NCI-H524 (cell line): ENCODE measurements around the gene TBX18.
A peak's percentile ranks its signal among the peaks of the same experiment; 100 is the strongest.

Source experiments
- DNase-seq, 2 experiments: peaks; one replicate each; lab custom pipeline; 2025; lab: John Stamatoyannopoulos, UW

The TBX18 gene

DNA sequence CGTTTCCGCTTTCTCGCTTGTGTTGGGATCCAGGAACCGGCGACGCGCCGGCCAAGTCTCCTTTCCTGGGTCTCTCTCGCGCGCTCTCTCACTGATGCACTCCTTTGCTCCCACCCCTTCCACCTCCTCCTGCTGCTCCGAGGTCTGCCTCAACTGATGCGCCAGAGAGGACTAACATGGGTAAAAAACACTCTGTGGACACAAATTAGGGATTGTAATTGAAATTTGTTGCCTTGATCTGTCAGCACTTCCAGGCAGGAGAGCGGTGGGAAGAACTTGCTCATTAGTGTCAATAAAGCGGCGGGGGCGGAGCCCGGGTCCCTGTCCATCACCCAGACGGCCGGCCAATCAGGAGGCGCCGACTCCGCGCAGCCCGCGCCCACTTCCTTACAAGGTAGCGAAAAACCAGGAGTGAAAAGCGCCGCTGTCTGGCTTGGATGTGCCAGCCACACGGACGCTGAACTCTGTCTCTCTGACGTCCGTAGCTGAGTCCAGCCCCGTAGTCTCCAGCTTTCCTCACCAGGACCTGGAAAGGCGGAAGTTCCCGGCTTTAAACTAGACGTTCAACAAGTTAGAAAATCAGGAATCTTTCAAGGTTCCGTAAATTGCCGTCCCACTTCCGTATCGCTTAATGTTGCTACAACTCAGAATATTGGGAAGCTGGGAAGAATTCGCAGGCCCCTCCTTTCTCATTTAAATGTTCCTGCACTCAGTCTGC, at the start of gene TBX18:
Gene TBX18 (minus strand): TSS at position 267 of the 718 bp plus-strand sequence. CDS start 417 bp downstream, outside the sequence.
- peak in 1 of 2 experiments; percentile 76 for DNase-seq

DNA sequence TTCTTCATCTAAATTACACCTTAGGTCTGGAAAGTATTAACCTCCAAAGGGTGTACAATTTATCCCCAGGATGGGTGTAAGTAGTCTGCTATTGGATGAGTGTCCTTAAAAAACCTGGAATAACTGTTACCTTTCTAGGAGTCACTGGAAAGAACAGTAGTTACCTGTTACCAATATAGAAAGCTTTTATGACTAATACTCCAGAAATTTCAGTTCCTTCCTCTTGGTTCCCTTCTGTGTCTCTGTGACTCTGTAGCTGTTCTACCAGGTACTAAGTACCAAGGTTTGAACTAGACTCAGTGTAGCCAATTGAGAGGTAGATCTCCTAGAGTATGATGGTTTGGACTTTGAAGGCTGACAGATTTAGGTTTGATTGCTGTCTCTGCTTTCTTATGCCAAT, 47.0 kb upstream of the TBX18 start:
- DNase-seq, result no peak

DNA sequence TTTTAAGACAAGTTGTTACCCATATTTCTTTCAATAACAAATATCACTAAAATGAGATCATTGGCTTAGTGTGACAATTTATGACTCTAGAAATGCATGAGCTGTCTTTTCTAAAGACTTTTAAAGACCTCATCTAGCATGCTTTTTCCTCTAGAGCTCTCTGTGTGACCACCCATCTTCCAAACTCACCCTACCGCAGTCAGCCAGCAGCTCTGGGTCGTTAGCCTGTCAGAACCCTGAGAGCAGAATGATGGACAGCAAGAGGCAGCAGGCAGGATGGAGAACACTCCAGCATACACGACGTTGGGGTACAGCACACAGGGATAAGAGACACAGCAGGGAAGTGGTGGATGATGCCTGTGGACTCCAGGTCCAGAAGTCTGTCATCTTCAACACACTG, 45.1 kb upstream of the TBX18 start:
- no peak for DNase-seq

DNA sequence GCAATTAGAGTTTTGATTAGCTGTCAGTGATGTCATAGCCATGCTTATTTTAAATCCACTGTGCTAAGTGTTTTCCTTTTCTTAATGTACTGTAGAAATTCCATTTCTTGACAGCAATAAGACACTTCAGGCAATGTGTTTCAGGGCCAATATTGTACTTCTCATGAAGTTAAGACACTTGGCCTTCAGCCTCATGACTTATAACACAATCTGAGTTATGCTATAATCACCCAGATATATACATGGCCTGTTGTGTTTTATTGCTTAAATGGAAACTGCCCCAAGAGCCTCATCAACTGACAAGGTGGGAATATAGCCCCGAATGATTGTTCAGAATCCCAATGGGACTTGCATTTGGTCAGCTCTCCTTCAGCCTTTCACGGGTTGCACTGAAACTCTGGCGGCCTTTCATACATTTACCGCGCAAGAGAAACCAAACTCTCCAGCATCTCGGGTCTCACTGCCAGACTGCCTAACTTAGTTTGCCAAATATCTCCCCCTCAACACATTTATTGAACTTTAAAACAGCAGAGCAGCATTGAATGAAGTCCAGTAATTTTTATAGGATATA, 44.2 kb upstream of the TBX18 start:
- DNase-seq, result no peak

DNA sequence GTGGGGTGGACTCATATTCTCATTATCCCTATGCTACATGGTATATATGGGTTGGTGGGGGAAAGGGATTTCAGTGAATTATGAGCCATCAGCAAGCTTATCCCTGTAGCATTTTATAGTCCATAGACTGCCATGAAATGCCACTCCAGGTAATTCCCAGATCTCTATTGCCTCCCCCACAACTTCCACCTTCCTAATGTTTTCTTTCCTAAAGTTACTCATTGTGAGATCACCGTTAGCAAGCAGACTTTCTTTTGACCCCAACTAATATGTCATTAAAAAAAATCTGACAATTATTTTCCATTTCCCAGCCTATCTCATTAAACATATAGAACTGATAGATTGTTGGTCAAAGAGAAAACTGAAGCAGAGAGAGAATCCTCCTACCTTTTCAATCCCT, 40.7 kb upstream of the TBX18 start:
- DNase-seq, result no peak

DNA sequence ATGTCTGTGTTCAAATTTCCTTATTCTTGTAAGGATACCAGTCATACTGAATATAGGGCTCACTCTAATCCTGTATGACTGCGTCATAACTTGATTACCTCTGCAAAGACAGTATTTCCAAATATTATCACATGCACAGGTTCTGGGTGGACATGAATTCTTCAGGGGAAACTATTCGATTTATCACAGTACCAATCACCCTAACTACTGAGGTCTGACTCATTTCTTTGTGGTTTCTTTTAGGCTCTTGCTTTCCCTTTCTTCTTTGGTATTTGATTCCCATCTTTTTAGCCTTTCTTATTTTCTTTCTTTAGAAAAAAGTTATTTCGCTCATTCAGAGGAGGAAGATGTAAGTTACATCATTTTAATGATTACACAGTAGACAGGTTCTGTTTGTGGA, 40.3 kb upstream of the TBX18 start:
- DNase-seq, result no peak

DNA sequence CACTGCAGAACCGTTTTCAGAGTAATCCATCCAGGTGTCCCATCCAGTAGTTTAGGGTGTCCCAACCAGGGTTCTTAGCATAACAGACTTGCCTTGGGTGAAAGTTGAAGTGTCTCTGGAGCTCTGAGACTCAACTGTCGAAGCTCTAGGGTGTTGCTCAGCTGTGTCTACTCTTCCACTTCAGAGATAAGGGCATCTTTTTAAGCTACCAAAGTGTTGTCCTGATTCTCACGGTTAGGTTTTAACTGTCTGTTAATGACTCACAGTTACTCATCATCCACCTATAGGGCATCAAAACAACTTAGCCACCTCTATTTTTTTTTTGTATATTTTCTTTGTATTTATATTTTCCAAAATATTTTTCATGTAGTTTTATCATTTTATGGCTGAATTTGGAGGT, 36.9 kb upstream of the TBX18 start:
- DNase-seq, result no peak

DNA sequence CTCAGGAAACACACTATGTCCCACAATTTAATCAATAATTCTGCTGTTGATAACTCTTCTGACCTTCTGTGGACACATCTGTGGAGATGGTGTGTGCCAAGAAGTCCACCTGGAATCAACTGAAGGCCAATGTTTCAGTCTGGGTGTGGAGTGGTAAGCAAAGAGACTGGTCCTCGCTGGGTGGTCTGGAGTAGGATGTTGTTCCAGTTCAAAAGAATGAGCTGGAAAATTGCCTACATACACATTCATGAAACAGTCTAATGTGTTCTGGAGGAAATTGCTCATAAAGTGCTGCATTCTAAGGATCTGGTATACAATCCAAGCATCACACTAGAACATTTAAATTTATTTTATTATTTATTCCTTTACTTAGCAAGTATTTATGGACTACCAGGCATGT, 33.9 kb upstream of the TBX18 start:
- no peak for DNase-seq

DNA sequence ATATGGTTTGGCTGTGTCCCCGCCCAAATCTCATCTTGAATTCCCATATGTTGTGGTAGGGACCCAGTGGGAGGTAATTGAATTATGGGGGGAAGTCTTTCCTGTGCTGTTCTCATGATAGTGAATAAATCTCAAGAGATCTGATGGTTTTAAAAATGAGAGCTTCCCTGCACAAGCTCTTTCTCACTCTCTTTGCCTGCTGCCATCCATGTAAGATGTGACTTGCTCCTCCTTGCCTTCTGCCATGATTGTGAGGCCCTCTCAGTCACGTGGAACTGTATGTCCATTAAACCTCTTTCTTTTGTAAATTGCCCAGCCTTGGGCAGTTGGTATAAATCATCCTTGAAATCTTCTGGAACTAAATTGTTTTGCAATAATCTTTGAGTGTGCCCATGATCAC, 31.9 kb upstream of the TBX18 start:
- no peak for DNase-seq

DNA sequence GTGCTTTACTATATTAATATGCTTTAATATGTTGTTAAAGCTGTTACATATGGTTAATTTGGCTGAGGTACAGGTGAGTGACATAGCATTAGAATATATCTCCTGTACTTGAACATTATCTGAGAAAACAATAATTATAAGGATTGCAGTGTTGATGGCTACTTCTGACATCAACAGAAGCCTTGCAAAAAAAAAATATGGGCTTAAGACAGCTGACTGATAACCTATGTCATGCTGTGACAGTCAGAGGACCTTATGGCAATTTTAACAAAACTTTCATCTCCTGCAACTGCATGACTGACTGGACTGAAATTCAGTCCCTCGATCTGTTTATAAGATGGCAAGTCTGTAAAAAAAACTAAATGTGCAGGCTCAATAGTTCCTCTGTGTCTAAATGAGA, 27.5 kb upstream of the TBX18 start:
- no peak for DNase-seq

DNA sequence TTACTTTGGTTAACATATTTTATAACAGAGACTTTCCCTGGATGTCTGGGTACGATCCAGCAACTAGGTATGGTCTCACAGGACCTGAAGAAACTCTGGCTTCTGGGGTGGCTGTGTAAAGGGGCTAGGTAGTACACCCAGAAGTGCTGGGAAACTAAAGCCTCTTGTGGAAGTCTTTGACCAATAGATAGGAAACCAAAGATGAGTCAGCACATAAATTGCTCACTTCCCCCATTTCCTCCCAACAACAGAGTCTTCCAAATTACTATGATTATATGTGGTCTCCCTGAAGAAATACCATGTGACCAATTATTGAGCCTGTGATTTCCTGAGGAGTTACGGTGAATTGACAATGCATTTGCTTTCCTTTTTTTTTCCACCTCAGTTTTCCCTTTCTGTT, 26.8 kb upstream of the TBX18 start:
- DNase-seq, result no peak

DNA sequence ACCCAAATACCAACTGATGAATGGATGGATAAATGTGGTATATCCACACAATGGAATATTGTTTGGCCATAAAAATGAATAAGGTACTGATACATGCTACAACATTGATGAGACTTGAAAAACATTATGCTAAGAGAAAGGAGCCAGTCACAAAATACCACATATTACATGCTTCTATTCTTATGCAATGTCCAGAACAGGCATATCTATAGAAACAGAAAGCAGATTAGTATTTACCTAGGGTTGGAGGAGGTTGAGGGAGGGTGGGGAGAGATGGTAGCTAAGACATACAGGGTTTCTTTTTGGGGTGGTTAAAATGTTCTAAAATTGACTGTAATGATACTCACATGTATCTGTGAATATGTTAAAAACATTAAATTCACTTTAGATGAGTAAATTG, 24.8 kb upstream of the TBX18 start:
- no peak for DNase-seq

DNA sequence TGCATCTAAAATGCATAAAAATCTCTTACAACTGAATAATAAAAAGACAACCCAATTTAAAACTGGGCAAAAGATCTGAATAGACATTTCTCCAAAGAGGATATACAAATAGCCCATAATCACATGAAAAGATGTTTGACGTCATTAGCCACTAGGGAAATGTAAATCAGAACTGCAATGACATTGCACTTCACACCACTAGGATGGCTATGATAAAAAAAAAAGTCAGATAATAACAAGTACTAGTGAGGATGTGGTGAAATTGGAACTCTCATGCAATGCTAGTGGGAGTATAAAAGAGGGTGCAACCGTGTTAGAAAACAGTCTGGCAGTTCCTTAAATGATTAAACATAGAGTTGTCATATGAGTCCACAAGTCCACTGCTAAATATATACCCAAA, 24.3 kb upstream of the TBX18 start:
- DNase-seq, result no peak

DNA sequence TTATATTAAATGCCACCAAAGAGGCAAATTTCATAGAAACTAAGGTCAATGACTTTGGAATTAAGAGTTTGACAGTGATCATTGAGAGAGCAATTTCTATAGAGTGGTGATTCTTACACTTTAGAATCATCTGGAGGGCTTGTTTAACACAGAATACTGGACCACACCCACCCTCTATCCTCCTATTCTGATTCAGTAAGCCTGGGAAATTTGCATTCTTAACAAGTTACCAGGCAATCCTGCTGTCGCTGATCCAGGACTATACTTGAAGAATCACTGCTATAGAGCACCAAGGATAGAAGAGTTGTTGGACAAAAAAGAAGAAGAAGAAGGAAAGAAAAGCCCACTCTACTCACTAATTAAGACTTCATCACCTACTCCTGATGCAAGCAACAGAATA, 21.3 kb upstream of the TBX18 start:
- no peak for DNase-seq

DNA sequence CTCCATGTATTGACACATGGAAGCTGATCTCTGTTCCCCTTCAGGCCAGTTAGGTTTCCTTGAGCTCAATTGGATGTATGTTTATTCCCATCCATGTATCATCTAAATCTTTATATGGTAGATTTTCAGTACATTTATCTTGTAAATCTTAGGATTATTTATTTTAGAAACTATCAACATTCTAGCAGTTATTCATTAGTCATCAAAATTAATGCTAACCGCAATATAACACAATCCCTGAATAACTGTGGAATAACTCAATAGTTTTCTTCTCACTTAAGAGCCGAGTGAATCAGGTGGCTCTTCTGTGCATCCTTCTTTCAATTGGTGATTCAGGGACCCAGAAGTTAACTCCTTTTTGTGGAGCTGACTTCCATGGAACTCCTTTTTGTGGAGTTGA, 15.5 kb upstream of the TBX18 start:
- no peak for DNase-seq

DNA sequence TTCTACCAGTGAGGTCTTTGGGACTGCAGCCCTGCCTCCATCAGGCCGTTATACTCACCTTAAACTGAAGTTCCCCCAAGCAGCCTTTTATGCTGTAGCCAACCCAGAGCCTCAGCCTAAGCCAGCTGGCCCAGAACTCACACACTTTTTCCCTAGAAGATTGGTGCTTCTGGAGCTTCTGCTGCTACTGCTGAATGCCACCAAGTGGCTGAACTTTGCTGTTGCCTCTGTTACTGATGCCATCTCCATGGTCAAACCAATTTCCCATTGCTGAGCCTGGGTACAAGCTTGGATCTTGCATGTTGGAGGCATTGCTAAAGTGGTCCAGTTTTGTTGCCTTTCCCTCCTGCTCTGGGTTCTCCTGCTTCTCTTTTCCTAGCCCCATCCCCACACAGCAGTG, 15.0 kb upstream of the TBX18 start:
- no peak for DNase-seq

DNA sequence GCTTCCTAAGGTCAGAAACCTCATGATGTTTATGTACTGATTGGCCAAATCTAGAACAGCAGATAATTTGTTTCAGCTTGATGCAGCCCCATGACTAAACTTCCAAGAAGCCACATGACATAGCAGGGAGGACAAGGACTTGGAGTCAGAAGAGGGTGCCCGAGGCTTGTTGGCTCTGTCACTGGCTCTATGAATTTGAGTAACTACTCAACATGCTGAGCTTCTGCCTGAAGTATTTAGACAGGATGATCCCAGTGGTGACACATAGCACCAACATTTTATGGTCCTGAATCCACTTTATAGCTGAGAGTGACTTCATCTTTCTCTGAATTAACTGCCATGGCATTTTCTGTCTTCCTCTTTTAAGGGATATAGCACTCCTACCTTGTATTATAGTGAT, 13.5 kb upstream of the TBX18 start:
- DNase-seq, result no peak

DNA sequence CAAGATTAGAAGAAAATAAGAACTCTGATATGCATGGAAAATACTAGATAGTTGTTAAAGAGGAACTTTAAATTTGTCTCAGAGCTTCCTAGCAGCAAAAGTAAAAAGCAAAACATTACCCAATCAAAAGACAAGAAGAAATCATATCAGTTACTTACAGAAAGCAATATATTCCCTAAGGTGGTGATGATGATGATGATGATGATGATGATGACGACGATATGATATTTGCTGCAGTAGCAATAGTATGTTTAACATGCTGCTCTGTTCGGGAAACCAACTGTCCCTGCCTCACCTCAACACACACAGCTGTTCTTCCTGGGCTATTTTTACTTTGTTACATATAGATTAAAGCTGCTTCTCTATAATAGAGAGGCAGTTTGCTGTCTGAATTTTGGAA, 12.0 kb upstream of the TBX18 start:
- DNase-seq, result no peak

DNA sequence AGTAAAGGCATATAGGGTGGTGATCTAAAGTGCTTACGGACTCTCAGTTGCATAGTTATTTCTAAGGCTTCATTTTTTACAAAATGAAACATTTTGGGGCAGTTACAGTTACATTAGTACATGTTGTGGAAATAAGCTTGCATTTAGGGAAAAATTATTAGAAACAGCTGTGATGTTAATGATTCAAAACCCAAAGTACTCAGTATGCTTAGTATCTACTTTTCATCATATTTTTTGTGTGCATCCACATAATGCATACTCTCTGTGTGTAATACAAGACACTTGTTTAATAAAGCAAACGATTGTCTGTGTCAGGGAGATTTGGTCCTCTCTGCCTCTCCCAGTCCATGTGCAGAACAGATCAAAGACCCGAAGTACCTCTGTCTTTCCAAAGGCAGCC, 11.4 kb upstream of the TBX18 start:
- DNase-seq, result no peak

DNA sequence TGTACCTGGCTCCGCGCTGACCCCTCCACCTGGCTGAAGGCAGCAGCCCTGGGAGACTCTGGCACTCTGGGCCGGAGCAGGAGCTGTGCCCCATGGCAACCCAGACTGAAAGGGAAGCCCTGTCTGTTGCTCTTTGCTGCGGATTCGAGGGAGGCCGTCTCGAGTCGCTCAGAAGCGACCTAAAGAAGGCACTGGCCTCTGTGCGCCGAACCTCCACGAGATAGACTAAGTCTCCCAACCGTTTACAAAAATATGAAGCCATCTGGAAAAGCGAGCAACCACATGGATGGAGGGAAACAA, 10.5 kb upstream of the TBX18 start:
- DNase-seq, result no peak

DNA sequence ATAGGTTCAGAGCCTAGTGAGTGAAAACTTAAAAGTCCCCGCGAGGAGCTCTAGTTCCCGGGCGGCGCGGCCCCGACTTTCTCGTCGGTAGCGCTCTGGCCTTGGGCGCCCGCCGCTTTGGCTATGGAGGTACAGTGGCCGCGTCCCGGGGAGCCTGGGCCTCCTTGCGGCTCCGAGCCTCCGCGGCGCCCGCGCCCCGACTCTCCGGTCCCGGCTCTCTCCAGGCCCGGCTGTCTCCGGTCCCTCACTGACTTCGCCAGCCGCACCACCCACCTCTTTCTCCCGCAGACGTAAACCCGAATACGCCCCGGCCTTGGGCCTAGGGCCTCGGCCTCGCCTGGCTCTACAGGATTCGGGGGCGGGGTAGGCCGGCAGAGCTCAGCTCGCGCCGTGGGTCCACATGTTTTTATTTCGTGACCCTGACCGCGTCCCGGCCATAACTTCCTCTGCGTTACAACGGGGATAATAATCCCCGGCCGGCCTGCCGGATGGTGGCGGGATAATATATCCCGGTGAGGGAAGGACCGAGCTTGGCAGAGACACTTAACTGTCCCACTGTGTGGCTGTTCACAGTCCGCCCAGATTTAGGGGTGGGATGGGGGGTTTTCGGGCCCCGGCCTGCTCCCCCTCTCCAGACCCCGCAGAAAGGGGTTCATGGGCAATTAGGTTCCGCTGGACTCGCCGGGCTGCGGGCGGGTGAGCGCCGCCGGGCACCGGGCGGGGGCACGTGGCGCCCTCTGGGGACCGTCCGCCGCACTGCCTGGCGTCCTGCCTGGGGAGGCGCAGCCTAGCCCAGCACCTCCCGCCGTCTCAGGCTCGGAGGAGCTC, 10.0 kb upstream of the TBX18 start:
- DNase-seq, result peak in 1 of 2 experiments; percentile 41

DNA sequence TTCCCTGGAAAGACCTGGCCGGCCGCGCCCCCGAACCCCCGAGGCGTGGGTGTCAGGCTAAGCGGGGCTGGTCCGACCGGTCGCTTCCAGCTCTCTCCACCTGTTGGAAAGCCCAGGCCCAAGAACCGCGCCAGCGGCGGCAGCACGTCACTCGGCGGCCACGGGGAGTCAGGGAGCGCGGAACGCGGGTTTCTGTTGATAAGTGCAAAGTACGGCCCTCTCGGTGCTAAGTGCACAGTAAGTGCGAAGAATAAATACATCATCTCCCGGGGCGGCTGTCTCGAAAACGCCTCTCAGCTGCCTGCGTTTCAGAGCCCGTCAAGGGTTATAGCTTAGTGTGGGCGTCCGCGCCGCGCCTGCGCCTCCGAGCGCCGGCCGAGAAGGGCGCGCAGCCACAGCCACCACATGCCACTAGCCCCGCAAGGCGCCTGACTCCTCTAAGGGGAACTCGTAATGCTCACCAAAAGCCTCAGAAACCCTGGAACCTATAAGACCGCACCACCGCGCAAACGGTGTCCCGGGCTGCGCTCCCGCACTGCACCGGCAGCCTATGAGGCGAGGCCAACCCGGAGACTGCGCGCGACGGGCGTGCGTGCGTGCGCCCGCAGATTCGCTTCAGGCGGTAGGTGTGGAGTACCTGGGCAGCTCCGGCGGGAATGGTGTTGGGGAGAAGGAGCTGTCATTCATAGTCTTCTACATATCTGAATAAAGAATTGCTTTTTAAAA, 9.2 kb upstream of the TBX18 start:
- peak in 1 of 2 experiments; percentile 37 for DNase-seq

DNA sequence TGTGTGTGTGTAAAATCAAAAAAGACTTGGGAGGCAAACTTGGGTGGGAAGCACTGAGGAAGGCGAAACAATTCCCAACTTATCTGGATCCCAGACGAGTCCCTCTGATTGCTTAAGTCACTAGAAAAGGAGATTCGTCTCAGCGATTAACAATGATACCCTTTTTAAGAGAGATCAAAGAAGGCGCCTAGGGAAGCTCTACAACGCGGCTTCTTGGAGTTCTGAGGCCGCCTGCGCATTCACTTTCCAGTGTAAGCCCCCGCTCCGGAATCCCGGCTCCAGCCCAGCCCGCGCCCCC, 8.7 kb upstream of the TBX18 start:
- DNase-seq, result no peak
